NCI-H345 treated with DMSO at 0.1 percent for 48 hours (cell line): ENCODE results near the gene DPP6.

ENCODE experiments used
- DNase-seq: peaks from one replicate; lab custom pipeline; 2025; ENCODE audit not compliant: unreplicated experiment; lab: John Stamatoyannopoulos, UW

The DPP6 gene

GRCh38 chr7:154231732-154232131 lies 179.5 kb downstream of the DPP6 start:
- no peak for DNase-seq

- DNase-seq = no peak
Observed at GRCh38 chr7:154232700-154233099, 180.5 kb downstream of the DPP6 start.

GRCh38 chr7:154241988-154242387 lies 189.8 kb downstream of the DPP6 start:
- no peak for DNase-seq

DNA sequence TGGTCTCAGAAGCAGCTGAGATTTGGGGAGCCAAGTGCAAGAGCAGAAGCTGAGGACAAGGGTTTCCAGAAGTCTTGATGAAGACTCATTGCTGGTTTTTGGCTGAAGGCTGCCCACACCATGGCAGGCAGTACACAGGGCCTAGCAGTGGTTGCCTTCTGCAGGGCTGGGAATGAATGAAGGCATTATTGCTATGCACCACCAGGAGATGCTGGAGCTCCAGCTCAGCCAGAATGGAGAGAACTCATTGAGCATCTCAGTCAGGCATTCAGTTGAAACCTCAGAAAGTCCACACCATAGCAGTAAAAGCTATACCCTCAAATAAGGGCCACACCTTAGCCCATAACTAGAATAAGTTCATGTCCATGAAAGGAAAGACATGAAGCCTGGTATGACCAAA lies 190.5 kb downstream of the DPP6 start:
- no peak for DNase-seq

GRCh38 chr7:154252046-154252445 lies 199.8 kb downstream of the DPP6 start:
- DNase-seq = no peak

DNA sequence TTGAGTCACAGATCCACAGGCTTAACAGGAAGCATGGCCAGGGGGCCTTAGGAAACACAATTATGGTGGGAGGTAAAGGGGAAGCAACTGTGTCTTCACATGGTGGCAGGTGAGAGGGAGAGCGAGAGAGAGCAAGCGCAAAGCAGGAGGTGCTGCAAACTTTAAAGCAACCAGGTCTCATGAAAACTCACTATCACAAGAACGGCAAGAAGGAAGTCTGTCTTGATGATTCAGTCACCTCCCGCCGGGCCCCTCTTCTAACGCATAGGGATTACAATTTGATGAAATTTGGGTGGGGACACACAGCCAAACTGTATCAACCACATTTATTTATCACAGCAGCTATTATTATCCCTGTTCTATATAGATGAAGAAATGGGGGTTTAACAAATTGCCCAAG lies 201.6 kb downstream of the DPP6 start:
- no peak for DNase-seq

DNA sequence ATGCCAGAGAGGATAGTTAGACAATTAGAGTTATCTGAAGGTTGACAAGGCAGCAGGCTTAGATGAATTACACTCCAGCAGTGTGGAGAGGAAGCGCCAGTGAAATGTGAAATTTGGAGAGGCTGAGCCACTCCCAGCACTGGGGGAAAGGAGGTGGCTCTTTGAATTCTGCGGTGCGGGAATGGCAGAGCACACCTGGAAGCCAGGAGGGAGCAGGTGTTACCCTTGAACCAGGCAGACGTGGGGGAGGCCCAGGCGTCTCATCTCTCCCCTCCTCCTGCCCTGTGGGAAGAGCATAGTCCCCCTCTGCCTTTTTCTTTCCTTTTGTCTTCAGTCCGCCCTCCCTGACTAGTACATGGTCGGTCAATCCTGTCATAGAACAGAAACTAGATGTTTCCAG lies 203.1 kb downstream of the DPP6 start:
- peak; percentile 94 for DNase-seq

- DNase-seq = no peak
Observed at GRCh38 chr7:154256150-154256549, 204.0 kb downstream of the DPP6 start.

DNA sequence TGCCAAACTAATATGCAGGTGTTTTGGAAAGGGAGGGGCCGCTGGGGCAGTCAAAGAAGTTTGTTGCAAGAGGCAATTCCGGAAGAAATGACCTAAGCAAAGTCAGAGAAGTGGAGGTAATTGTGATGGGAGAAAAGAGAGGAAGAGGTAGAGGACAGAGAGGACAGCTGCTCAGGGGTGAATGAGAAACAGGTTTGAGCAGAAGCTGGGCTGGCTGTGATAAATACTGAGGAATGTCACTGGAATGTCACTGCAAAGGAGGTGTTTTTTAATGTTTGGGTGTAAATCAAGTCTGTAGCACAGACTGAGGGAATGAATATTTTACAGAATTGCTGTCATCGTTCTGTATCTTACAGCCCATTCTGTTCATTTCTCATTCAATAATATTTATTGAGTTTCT lies 207.2 kb downstream of the DPP6 start:
- no peak for DNase-seq

DNA sequence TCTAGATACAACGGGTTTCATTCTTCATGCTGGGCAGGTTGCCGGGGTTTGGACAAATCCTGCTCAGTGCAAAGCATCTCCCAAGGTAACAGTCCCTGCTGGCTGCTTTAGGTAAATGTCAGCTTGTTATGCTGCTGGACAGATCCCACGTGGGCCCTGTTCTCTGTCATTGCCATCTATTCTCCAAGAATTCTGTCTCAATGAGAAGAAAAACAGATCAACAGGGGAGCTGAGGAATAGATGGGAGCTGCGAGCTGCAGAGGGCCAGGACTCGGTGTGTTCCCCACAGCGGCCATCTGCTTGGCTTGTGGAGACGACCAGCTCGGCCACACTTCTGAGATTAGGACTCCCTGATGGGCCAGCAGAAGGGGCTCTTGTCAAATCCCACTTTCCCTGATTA lies 235.2 kb downstream of the DPP6 start:
- DNase-seq = no peak

- no peak for DNase-seq
Observed at GRCh38 chr7:154289119-154289518, 236.9 kb downstream of the DPP6 start.

DNA sequence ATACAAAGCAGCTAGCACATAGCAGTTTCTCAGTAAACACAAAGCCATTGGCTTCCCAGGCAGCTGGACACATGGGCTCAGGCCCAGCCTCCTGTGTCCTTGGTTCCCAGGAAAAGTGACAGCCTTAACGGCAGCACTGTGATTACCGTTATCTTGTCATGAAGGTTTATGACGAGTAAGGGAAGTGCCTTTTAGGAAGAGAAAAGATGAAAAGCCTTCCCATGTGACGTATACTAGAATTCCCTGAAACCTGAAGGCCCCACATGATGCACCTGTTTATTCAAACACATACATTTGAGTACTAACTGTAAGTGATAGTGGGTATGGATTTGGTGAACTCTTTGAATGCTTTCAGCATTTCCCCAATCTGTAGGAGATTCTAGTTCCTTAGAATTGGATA lies 244.2 kb downstream of the DPP6 start:
- DNase-seq = no peak

DNA sequence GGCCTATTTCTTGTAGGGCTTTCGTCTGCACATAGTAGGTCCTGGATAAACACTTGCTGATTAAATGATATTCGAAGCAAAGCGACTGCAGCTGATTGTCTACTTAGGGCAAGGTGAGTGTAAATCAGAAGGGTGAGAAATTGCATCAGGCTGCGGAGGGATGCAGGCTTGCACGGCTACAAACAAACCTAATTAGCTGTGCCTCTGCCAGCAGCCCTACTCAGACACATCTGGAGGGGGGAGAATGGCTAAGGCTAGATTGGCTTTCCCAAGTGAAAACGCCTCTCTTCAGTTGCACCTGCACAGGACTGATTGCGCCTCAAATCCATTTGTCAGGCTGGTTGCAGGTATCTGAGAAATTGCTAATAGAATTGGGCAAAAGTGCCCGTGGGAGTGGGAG lies 247.5 kb downstream of the DPP6 start:
- DNase-seq = no peak

GRCh38 chr7:154302380-154302779 lies 250.2 kb downstream of the DPP6 start:
- DNase-seq = no peak

GRCh38 chr7:154304231-154304630 lies 252.0 kb downstream of the DPP6 start:
- DNase-seq = no peak

GRCh38 chr7:154304740-154305700 lies 252.8 kb downstream of the DPP6 start:
- peak; percentile 43 for DNase-seq

DNA sequence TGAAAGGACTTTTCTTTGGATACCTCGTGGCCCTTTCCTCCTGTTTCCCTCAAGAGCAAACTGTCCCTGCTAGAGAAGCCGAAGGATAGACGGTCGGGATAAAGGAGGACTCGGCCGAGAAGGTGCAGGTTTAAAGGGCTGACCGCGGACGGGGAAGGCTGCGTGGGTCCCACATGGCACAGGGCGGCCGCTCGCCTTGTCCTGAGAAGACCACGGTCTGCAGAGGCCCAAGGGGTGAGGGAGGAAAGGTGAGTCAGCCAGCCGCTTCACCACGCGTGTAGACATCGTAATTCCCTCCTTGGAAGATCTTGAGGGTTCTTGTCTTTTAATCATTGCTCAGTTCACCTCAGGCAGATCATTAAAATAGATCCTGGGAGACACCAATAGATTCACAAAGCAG lies 253.8 kb downstream of the DPP6 start:
- DNase-seq = no peak

DNA sequence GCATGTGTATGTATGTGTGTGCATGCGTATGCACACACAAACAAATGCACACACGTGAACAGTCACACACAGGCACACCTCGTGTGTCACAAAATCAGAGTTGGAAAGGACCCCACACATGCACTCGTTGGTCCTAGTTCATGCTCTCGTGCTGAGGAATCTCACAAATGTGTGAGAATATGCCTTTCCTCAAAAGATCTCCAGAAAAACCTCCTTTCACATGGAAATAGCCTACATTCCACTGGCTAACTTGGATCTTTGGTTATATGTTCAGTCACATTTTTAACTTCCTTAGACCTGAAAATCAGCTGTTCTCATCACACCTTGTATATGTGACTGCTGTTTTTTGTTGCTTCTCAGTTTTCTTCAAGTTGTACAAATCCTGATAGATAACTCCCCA lies 256.7 kb downstream of the DPP6 start:
- DNase-seq = no peak

- no peak for DNase-seq
Observed at GRCh38 chr7:154310114-154310513, 257.9 kb downstream of the DPP6 start.

DNA sequence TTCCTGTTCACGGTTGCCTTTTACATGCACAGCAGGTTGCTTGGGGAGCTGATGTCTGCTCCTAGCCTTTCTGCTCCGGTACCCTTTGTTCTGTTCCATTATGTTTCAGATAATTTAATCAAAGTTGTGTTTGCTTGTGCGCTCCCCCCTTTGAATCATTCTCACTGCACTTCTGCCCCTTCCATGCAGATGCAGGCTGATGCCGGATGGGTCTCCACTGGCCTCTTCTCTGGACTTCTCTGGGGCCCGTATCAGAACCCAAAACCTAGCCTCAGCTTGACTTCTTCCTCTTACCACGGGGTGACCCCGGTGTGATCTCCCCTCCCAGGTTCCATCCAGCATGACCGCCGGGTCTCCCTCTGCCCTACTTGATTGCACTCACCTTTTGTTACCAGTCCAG lies 272.0 kb downstream of the DPP6 start:
- no peak for DNase-seq

DNA sequence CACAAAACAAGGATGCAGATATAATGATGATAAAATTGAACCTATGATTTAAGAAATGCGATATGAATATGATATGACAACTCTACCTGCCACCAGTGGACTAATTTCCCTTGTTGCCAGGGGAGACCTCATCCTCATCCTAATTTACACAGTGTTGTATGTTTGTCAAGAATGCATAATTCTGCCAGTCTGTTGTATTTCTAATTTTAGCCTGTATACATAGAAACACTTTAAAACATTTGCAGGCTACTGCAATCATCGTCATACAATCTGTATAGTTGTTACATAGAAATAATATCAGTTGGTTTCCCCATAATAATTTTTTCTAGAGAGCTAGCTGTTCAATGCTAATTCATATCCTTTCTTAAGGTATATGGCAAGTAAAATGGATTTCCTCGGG lies 274.2 kb downstream of the DPP6 start:
- DNase-seq = no peak

- no peak for DNase-seq
Observed at GRCh38 chr7:154330318-154330717, 278.1 kb downstream of the DPP6 start.
